NOMO-1 (cell line): ENCODE data around the gene C1orf50.
"Not testable (repeated sequence)": the region's sequence is repeated elsewhere in the genome, so short reads cannot be mapped to it uniquely, and the experiment has no call there.

Experiments used
- DNase-seq, 2 experiments: peaks; one replicate each; lab custom pipeline; 2025; ENCODE audit not compliant: unreplicated experiment in 2 of 2; lab: John Stamatoyannopoulos, UW

Gene C1orf50

GRCh38 chr1:42793824-42794223, 26.8 kb downstream of the C1orf50 start:
- no peak for DNase-seq

- DNase-seq = no peak
Observed at GRCh38 chr1:42797414-42797813, 30.4 kb downstream of the C1orf50 start.

DNA sequence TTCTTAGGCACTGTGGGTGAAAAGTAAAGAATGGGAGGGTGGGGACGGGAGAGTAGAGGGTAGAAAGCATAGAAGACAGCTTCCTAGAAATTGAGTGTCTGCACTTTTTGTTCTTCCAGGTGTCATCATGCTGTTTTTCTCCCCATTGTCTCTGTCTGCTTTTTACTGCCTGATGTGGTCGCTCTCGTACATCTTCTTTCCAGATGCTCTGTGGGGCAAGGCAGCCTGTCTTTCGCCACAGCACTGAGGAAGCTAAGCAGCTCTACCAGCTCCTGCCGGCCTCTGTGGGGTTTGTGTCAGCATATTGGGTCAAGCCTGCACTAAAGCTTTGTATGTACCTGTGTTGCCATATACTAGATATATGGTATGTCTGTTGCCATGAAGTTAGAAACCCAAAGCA, 30.9 kb downstream of the C1orf50 start:
- DNase-seq = no peak

GRCh38 chr1:42801832-42802473, 34.9 kb downstream of the C1orf50 start:
- DNase-seq = no peak

- no peak for DNase-seq
Observed at GRCh38 chr1:42806171-42806570, 39.1 kb downstream of the C1orf50 start.

GRCh38 chr1:42806593-42806992, 39.5 kb downstream of the C1orf50 start:
- no peak for DNase-seq

- no peak for DNase-seq
Observed at GRCh38 chr1:42807056-42807668, 40.1 kb downstream of the C1orf50 start.

GRCh38 chr1:42814815-42815214, 47.8 kb downstream of the C1orf50 start:
- DNase-seq = not testable (repeated sequence)

DNA sequence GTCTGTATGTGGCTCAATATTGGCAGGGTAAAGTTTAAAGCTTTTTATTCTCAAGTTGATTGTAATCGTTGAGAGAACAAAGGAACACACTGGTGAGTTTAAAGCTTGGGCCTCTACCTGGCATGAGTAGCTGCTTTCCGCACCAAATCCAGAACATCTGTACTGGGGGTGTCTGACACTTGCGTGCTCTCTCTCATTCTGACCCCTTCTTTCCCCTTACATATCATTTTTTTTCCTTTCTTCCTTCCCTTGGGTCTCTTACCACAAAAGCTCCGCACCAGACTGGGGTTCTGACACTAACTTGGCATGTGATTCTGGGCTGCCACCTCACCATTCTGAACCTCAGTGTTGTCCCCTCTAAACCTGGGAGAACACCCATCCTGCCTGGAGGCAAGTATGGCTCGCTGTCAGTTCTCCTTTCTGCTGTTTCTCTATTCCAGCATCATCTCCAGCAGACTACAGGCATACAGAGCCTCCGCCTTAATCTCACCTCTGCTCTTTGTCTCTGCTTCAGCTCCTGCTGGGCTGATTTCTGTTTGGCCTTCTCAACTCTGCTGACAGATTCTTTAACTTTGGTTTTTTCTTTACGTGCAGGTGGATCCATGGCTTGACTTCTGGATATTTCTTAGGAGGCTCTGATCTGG, 49.0 kb downstream of the C1orf50 start:
- DNase-seq = peak in 1 of 2 experiments; percentile 19

DNA sequence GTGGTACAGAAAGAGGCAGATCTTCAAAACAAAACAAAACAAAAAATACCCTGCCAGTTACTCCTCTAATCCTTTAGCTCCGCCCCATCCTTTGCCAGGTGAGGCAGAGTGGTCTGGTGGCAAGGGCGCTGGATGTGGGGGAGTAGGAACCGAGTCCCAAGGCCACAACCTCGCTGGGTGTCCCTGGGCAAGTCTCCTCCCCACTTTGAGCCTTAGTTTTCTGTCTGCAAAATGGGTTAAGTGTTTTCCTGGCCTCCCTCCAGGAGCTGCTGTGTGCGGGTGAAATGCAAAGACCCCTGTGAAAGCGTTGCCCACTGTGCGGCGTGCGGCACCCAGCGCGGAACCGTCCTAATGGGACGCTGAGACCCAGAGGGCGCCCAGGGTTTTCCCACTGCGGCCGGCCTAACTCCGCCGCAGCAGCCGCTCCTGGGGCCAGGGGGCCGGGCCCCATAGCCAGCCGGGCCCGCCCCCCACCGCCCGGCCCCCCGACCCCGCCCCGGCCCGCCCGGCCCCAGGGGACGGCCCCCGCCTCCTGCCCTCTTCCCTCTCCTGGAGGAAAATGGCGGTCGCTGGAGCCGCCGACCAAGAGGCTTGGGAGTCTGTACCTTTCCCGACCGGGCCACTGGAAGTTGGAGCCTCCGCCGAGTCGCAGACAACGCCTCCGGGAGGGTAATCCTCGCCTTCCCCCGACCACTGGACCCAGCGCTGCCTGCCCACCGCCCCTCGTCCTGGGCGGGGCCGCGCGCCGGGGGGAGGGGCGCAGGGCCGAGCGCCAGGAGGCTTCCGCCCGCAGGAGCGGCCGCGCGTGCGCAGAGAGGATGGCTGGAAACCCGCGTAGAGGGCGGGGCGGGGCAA, 49.8 kb downstream of the C1orf50 start, which contains the start of the genes ERMAP and SVBP:
ERMAP (plus strand) TSS at position 538 of the 855 bp plus-strand sequence. CDS start 13,327 bp downstream, outside the sequence.
SVBP (minus strand) TSS at position 813 of the 855 bp plus-strand sequence. CDS start 853 bp downstream, outside the sequence.
- peak; percentile 82 to 90 for DNase-seq

DNA sequence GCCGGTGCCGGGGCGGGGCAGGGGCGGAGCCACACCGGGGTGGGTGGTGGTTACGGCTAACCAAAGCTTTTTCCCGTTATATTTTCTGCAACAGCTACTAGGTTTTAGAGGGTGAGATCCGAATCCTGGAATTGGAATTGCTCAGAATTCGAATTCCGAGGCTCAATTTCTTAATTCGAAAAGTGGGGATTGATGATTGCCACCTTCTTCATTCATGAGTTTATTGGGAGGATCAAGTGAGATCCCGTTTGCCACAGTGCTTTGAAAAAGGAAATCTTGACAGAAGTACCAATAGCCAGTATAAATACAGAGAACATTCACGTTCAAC, 50.4 kb downstream of the C1orf50 start:
- no peak for DNase-seq

- no peak for DNase-seq
Observed at GRCh38 chr1:42817976-42818375, 50.9 kb downstream of the C1orf50 start.

- DNase-seq = no peak
Observed at GRCh38 chr1:42820813-42821212, 53.8 kb downstream of the C1orf50 start.

- DNase-seq = no peak
Observed at GRCh38 chr1:42821690-42822089, 54.6 kb downstream of the C1orf50 start.

DNA sequence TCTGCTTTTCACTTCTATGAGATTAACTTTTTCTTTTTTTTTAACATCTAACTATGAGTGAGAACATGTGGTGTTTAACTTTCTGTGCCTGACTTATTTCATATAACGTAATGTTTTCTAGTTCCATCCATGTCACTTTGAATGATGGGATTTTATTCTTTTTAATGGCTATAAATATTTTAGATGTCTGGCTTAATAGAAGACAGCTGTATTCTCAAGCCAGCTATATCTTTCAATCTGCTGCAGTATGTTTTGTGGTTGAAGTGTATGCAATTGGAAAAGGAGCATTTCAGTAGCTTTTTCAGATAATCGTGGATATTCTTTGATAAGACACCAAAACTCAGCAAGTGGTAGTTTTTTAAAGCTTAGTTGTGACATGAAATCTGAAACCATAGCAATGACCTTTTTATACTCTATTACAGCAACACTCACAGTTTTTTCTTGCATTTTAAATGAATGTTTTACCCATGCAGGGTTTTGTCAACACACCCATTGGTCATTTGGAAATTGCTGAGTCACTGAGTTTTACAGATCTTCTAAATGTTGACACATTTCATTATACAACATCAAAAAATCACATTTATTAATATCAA, 55.8 kb downstream of the C1orf50 start:
- DNase-seq = no peak

DNA sequence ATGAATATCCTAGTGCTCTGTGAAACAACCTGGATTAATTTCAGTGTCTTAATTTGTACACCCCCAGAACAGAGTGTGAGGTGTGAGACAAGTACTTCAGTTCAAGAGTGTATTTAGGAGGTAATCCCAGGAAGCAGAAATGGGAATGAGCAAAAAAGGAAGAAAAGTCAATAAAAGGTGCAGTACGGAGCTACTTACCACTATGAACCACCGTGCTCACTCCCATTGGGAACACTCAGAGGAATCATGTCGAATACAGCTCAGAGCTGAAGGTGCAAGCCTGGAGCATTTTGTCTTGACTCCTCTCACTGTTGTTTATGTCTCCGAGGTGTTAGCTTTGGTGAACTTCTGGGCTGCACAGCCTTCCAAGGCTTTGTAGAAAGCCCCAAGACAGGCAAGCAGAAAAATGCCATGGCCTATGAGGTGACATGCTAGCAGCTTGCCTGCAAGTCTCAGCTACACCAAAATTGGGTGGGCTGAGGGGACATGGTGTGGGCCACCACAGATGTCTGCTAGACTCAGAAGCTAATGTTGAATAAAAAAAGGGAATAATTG, 57.5 kb downstream of the C1orf50 start:
- no peak for DNase-seq

DNA sequence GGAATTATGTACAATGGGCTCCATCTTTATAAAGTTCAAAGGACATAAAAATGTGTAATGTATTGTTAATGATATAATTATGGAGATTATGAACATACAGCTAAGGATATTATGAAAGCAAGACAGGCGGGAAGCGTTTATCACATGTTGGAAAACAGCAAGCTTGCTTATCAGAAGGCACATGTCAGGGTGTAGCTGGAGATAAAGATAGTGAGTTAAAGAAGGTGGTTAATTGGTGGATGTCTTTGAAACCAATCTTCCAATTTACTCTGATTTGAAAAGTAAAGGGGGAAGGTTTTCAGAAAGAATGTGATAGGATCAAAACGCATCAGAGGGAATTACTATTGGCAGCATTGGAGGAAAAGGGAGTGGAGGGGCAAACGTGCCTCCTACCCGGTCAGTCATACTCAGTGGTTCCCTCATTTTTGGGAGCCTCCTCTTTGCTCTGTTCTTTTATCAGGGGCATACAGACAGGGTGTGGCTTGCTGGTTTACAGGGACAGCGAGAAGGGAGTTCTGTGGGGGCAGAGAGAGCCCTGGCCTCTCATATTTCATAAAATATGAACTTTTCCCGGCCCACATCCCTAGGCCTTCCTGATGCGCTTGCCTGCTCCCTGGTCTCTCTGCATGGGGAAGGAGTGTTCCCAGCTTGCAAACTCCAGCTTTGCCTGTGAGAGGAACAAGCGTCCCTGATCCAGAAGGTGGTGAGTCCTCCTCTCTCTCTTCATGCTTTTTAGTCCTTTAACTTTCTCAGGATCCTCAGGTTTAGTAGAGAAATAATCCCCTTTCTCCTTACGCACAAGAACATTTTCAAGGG, 58.2 kb downstream of the C1orf50 start:
- DNase-seq = no peak
